H9 (cell line): ENCODE data around the gene IGFBP1. TPM values are rescaled to one million over a fixed set of nuclear protein-coding genes. Genes with fewer than 3 reads are reported as not detected.

Source experiments
- DNase-seq: peaks from one replicate; pipeline ENCODE4 v3.0.0-alpha.2; 2017
- H2AFZ ChIP-seq: one replicate; pipeline ENCODE4 v1.6.1; 2013; ENCODE audit warnings: mild to moderate bottlenecking, low read length, control low read depth, moderate library complexity
- H2AK5ac ChIP-seq: 2 replicates; pipeline ENCODE4 v1.6.1; 2013; ENCODE audit warnings: low read length, control low read depth, mixed read lengths; ENCODE audit not compliant: insufficient read length
- H2BK120ac ChIP-seq: one replicate; pipeline ENCODE4 v1.6.1; 2013; ENCODE audit warnings: low read depth, mild to moderate bottlenecking, low read length, control low read depth, inconsistent platforms; ENCODE audit not compliant: poor library complexity, severe bottlenecking
- H2BK12ac ChIP-seq: 2 replicates; pipeline ENCODE4 v1.6.1; 2013; ENCODE audit warnings: low read length, control low read depth, mixed read lengths, low read depth; ENCODE audit not compliant: insufficient read length
- H2BK15ac ChIP-seq: 2 replicates; pipeline ENCODE4 v1.6.1; 2013; ENCODE audit warnings: low read depth, low read length, control low read depth
- H2BK20ac ChIP-seq: one replicate; pipeline ENCODE4 v1.6.1; 2013; ENCODE audit warnings: low read depth, mild to moderate bottlenecking, low read length, control low read depth, inconsistent platforms; ENCODE audit not compliant: poor library complexity, severe bottlenecking
- H2BK5ac ChIP-seq: 2 replicates; pipeline ENCODE4 v1.6.1; 2013; ENCODE audit warnings: low read length, control low read depth, mixed read lengths; ENCODE audit not compliant: insufficient read length
- H3K14ac ChIP-seq: 2 replicates; pipeline ENCODE4 v1.6.1; 2013; ENCODE audit warnings: low read length, control low read depth; ENCODE audit not compliant: insufficient read depth
- H3K18ac ChIP-seq: 2 replicates; pipeline ENCODE4 v1.6.1; 2013; ENCODE audit warnings: low read depth, mild to moderate bottlenecking, mixed read lengths, low read length, control low read depth; ENCODE audit not compliant: insufficient read length
- H3K23ac ChIP-seq: 2 replicates; pipeline ENCODE4 v1.6.1; 2013; ENCODE audit warnings: low read length, control low read depth, mixed read lengths, low read depth; ENCODE audit not compliant: insufficient read length
- H3K23me2 ChIP-seq: 2 replicates; pipeline ENCODE4 v1.6.1; 2013; ENCODE audit warnings: low read depth, mild to moderate bottlenecking, mixed read lengths, low read length, control low read depth; ENCODE audit not compliant: insufficient read length, poor library complexity, severe bottlenecking
- H3K27ac ChIP-seq: 2 replicates; pipeline ENCODE4 v1.5.1; 2013; ENCODE audit warnings: low read length, control low read depth, mixed read lengths, low read depth; ENCODE audit not compliant: insufficient read length
- H3K27me3 ChIP-seq: 2 replicates; pipeline ENCODE4 v1.6.1; 2013; ENCODE audit warnings: low read length, control low read depth, inconsistent platforms; ENCODE audit not compliant: insufficient read depth
- H3K4ac ChIP-seq: 2 replicates; pipeline ENCODE4 v1.6.1; 2013; ENCODE audit warnings: low read depth, mild to moderate bottlenecking, control low read depth, inconsistent platforms, low read length, moderate library complexity
- H3K4me1 ChIP-seq: 2 replicates; pipeline ENCODE4 v1.6.1; 2013; ENCODE audit warnings: low read length, control low read depth, inconsistent platforms; ENCODE audit not compliant: insufficient read depth
- H3K4me2 ChIP-seq: 2 replicates; pipeline ENCODE4 v1.6.1; 2013; ENCODE audit warnings: low read length, control low read depth, mixed read lengths; ENCODE audit not compliant: insufficient read length, insufficient read depth
- H3K56ac ChIP-seq: 2 replicates; pipeline ENCODE4 v1.6.1; 2013; ENCODE audit warnings: low read depth, mild to moderate bottlenecking, mixed read lengths, low read length, control low read depth; ENCODE audit not compliant: insufficient read length
- H3K79me1 ChIP-seq: 2 replicates; pipeline ENCODE4 v1.6.1; 2013; ENCODE audit warnings: low read depth, mild to moderate bottlenecking, moderate library complexity, low read length, control low read depth, inconsistent platforms; ENCODE audit not compliant: insufficient read depth, poor library complexity, severe bottlenecking
- H3K79me2 ChIP-seq: 2 replicates; pipeline ENCODE4 v1.6.1; 2013; ENCODE audit warnings: low read length, control low read depth, inconsistent platforms; ENCODE audit not compliant: insufficient read depth
- H3K9ac ChIP-seq: 2 replicates; pipeline ENCODE4 v1.6.1; 2013; ENCODE audit warnings: low read length, control low read depth, mixed read lengths; ENCODE audit not compliant: insufficient read length; ENCODE audit errors: extremely low read depth
- H3K9me3 ChIP-seq: one replicate; pipeline ENCODE4 v1.6.1; 2013; ENCODE audit warnings: low read depth, low read length, inconsistent platforms; ENCODE audit not compliant: control insufficient read depth
- H3T11ph ChIP-seq: one replicate; pipeline ENCODE4 v1.6.1; 2013; ENCODE audit warnings: mild to moderate bottlenecking, low read length, control low read depth, inconsistent platforms
- H4K20me1 ChIP-seq: one replicate; pipeline ENCODE4 v1.6.1; 2013; ENCODE audit not compliant: control insufficient read depth, insufficient read length, insufficient read depth
- H4K5ac ChIP-seq: 2 replicates; pipeline ENCODE4 v1.6.1; 2013; ENCODE audit warnings: low read depth, mild to moderate bottlenecking, mixed read lengths, low read length, control low read depth; ENCODE audit not compliant: insufficient read length
- H4K8ac ChIP-seq: replicated peaks from 2 replicates; pipeline ENCODE4 v1.6.1; 2013; ENCODE audit warnings: low read length, control low read depth, mixed read lengths, low read depth; ENCODE audit not compliant: insufficient read length
- H4K91ac ChIP-seq: 2 replicates; pipeline ENCODE4 v1.6.1; 2013; ENCODE audit warnings: low read depth, mild to moderate bottlenecking, moderate library complexity, mixed read lengths, low read length, control low read depth; ENCODE audit not compliant: insufficient read length
- H3K27ac Mint-ChIP-seq, 3 experiments: 2 replicates in 2 of 3; 3 replicates in 1 of 3; pipeline ENCODE4 v1.8.0; 2020 to 2021; ENCODE audit warnings: mixed read lengths in 3 of 3, mild to moderate bottlenecking in 1 of 3, moderate library complexity in 1 of 3
- H3K27me3 Mint-ChIP-seq: 2 replicates; pipeline ENCODE4 v1.8.0; 2021; ENCODE audit warnings: low read depth, mild to moderate bottlenecking, moderate library complexity, mixed read lengths
- H3K36me3 Mint-ChIP-seq, 3 experiments: 2 replicates in 2 of 3; 3 replicates in 1 of 3; pipeline ENCODE4 v1.8.0; 2020 to 2021; ENCODE audit warnings: low read depth in 3 of 3, mixed read lengths in 3 of 3; ENCODE audit not compliant: insufficient read depth in 1 of 3
- H3K4me1 Mint-ChIP-seq, 2 experiments: 2 replicates each; pipeline ENCODE4 v1.8.0; 2020; ENCODE audit warnings: mixed read lengths in 2 of 2
- H3K4me3 Mint-ChIP-seq, 2 experiments: 2 replicates in 1 of 2; 3 replicates in 1 of 2; pipeline ENCODE4 v1.8.0; 2020 to 2021; ENCODE audit warnings: mild to moderate bottlenecking in 2 of 2, mixed read lengths in 2 of 2, moderate library complexity in 1 of 2
- H3K9me3 Mint-ChIP-seq, 2 experiments: 2 replicates in 1 of 2; 3 replicates in 1 of 2; pipeline ENCODE4 v1.8.0; 2020; ENCODE audit warnings: mild to moderate bottlenecking in 2 of 2, mixed read lengths in 2 of 2, moderate library complexity in 1 of 2
- WGBS: extraction: QIAGEN DNeasy Blood & Tissue Kit; methylation state at CpG from one replicate; pipeline ENCODE4 v1.1.7; 2013; ENCODE audit warnings: missing lambda C conversion rate, low lambda C conversion rate, mixed read lengths; ENCODE audit not compliant: insufficient read length; ENCODE audit errors: extremely low coverage; 5-methylcytosine and 5-hydroxymethylcytosine counted together
- total RNA-seq: library from RNA; stranded (reverse); gene quantifications from 2 replicates; pipeline ENCODE4 v1.2.1, GENCODE V29; 2021
- TF ChIP-seq, protein P1 (sequence below): fragments of 200-600 bp; sonication (generic); conservative IDR thresholded peaks from 3 replicates; pipeline ENCODE4 v1.8.0; 2021; ENCODE audit warnings: antibody characterized with exemption, mild to moderate bottlenecking

Gene IGFBP1
- total RNA-seq, 1 experiment from 2014 or later, result not detected

DNA sequence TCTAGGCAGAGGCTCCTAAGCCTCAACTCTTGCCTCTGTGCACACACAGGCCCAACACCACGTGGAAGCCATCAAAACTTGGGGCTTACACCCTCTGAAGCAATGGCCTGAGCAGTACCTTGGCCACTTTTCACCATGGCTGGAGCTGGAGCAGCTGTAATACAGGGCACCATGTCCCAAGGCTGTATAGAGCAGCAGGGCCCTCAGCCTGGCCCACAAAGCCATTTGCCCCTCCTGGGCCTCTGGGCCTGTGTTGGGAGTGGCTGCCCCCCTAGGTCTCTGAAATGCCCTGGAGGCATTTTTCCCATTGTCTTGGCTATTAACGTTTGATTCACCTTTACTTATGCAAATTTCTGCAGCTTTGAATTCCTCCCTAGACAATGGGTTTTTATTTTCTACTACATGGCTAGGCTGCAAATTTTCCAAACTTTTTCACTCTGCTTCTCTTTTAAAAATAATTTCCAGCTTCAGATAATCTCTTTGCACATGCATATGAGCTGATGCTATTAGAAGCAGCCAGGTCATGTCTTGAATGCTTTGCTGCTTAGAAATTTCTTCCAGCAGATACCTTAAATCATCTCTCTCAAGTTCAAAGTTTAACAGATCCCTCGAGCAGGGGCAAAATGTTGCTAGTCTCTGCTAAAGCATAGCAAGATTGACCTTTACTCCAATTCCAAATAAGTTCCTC, 9.7 kb upstream of the IGFBP1 start:
- H3K4me2 ChIP-seq, result no peak overlapping the region
- Mint-ChIP-seq H3K4me3 (no peak overlapping the region), H3K4me1 (peaks cover 5 to 9% of the 10 kb centered on the region in 2 experiments), H3K27ac (no peak overlapping the region), H3K36me3 (peaks cover 10 to 26% (median 15%) of the 10 kb centered on the region in 3 experiments; a peak in 6 of 7 replicates), H3K9me3 (peaks cover 28 to 37% of the 10 kb centered on the region in 2 experiments), H3K27me3 (peaks cover 12% of the 10 kb centered on the region)
- no peak overlapping the region for H3T11ph ChIP-seq
- TF ChIP-seq, protein P1, sequence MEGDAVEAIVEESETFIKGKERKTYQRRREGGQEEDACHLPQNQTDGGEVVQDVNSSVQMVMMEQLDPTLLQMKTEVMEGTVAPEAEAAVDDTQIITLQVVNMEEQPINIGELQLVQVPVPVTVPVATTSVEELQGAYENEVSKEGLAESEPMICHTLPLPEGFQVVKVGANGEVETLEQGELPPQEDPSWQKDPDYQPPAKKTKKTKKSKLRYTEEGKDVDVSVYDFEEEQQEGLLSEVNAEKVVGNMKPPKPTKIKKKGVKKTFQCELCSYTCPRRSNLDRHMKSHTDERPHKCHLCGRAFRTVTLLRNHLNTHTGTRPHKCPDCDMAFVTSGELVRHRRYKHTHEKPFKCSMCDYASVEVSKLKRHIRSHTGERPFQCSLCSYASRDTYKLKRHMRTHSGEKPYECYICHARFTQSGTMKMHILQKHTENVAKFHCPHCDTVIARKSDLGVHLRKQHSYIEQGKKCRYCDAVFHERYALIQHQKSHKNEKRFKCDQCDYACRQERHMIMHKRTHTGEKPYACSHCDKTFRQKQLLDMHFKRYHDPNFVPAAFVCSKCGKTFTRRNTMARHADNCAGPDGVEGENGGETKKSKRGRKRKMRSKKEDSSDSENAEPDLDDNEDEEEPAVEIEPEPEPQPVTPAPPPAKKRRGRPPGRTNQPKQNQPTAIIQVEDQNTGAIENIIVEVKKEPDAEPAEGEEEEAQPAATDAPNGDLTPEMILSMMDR, result no peak
- no peaks in the 10 kb centered on the region for H4K20me1 ChIP-seq
- H3K4ac ChIP-seq, result no peak overlapping the region
- no peak for DNase-seq
- no peak overlapping the region for H3K27ac ChIP-seq
- no peak overlapping the region for H3K18ac ChIP-seq
- no peak overlapping the region for H2BK20ac ChIP-seq
- H3K9ac ChIP-seq, result no peak overlapping the region
- no peak overlapping the region for H2BK15ac ChIP-seq
- no peak overlapping the region for H4K91ac ChIP-seq
- H3K23ac ChIP-seq, result no peak overlapping the region
- no peaks in the 10 kb centered on the region for H3K27me3 ChIP-seq
- H2BK5ac ChIP-seq, result no peak overlapping the region
- H3K23me2 ChIP-seq, result no peaks in the 10 kb centered on the region
- no peaks in the 10 kb centered on the region for H3K79me1 ChIP-seq
- H2AFZ ChIP-seq, result no peak overlapping the region
- H3K79me2 ChIP-seq, result no peaks in the 10 kb centered on the region
- H3K9me3 ChIP-seq, result peaks cover 15% of the 10 kb centered on the region
- no peak overlapping the region for H2BK120ac ChIP-seq
- H2BK12ac ChIP-seq, result no peak overlapping the region
- no peak overlapping the region for H3K56ac ChIP-seq
- H2AK5ac ChIP-seq, result no peak overlapping the region
- H4K5ac ChIP-seq, result no peak overlapping the region
- H4K8ac ChIP-seq, result no peak overlapping the region
- no CpG with 5 or more reads among the region's 3 CpGs for WGBS
- H3K4me1 ChIP-seq, result peaks cover 6% of the 10 kb centered on the region; the same call in 1 of the 2 replicates
- no peak overlapping the region for H3K14ac ChIP-seq
